ENCODE results near the gene MYO18B. TPM values are rescaled to one million over a fixed set of nuclear protein-coding genes. Genes with fewer than 3 reads are reported as not detected.

The MYO18B gene
- total RNA-seq, 1 donor from 2014 or later, result not detected

- Mint-ChIP-seq H3K27ac (ENCODE audit: unreplicated experiment) (no peak overlapping the region), H3K4me1 (no peaks in the 10 kb centered on the region), H3K4me3 (no peak overlapping the region), H3K27me3 (ENCODE audit: low read depth) (peaks cover 44% of the 10 kb centered on the region), H3K36me3 (ENCODE audit: low read depth) (no peaks in the 10 kb centered on the region), H3K9me3 (no peaks in the 10 kb centered on the region)
- no peak for TF ChIP-seq CTCF (conservative IDR thresholded peaks at IDR 0.05)
- no peak for DNase-seq (ENCODE audit: low read depth, low spot score)
Measured at GRCh38 chr22:25800766-25801165, 58.8 kb downstream of the MYO18B start.

- no peak overlapping the region for H3K27ac Mint-ChIP-seq (ENCODE audit: unreplicated experiment)
- no peaks in the 10 kb centered on the region for H3K4me1 Mint-ChIP-seq
- H3K4me3 Mint-ChIP-seq, result no peak overlapping the region
- TF ChIP-seq CTCF (conservative IDR thresholded peaks at IDR 0.05), result no peak
- H3K36me3 Mint-ChIP-seq (ENCODE audit: low read depth), result no peaks in the 10 kb centered on the region
- no peaks in the 10 kb centered on the region for H3K9me3 Mint-ChIP-seq
- peaks cover 53% of the 10 kb centered on the region for H3K27me3 Mint-ChIP-seq (ENCODE audit: low read depth)
- DNase-seq (ENCODE audit: low read depth, low spot score), result no peak
Measured at GRCh38 chr22:25802018-25802417, 60.0 kb downstream of the MYO18B start.

GRCh38 chr22:25804676-25805075, 62.7 kb downstream of the MYO18B start:
- no peak for DNase-seq (ENCODE audit: low read depth, low spot score)
- Mint-ChIP-seq H3K27me3 (ENCODE audit: low read depth) (peaks cover 67% of the 10 kb centered on the region), H3K36me3 (ENCODE audit: low read depth) (no peaks in the 10 kb centered on the region), H3K4me1 (no peaks in the 10 kb centered on the region), H3K4me3 (no peak overlapping the region), H3K9me3 (no peaks in the 10 kb centered on the region), H3K27ac (ENCODE audit: unreplicated experiment) (no peak overlapping the region)
- TF ChIP-seq CTCF (conservative IDR thresholded peaks at IDR 0.05), result no peak

- Mint-ChIP-seq H3K36me3 (ENCODE audit: low read depth) (no peaks in the 10 kb centered on the region), H3K27ac (ENCODE audit: unreplicated experiment) (no peak overlapping the region)
- no peak for TF ChIP-seq CTCF (conservative IDR thresholded peaks at IDR 0.05)
Measured at GRCh38 chr22:25806579-25806978, 64.6 kb downstream of the MYO18B start.

GRCh38 chr22:25814685-25815084, 72.7 kb downstream of the MYO18B start:
- no peaks in the 10 kb centered on the region for H3K9me3 Mint-ChIP-seq
- DNase-seq (ENCODE audit: low read depth, low spot score), result no peak
- no peak overlapping the region for H3K4me3 Mint-ChIP-seq
- no peaks in the 10 kb centered on the region for H3K4me1 Mint-ChIP-seq
- TF ChIP-seq CTCF (conservative IDR thresholded peaks at IDR 0.05), result no peak
- H3K27me3 Mint-ChIP-seq (ENCODE audit: low read depth), result peaks cover 63% of the 10 kb centered on the region
- no peak overlapping the region for H3K27ac Mint-ChIP-seq (ENCODE audit: unreplicated experiment)
- no peaks in the 10 kb centered on the region for H3K36me3 Mint-ChIP-seq (ENCODE audit: low read depth)

More at GRCh38 chr22:25806579-25806978, 64.6 kb downstream of the MYO18B start:
- H3K4me1 Mint-ChIP-seq, result no peaks in the 10 kb centered on the region
- DNase-seq (ENCODE audit: low read depth, low spot score), result no peak
- H3K9me3 Mint-ChIP-seq, result no peaks in the 10 kb centered on the region
- no peak overlapping the region for H3K4me3 Mint-ChIP-seq
- H3K27me3 Mint-ChIP-seq (ENCODE audit: low read depth), result peaks cover 67% of the 10 kb centered on the region

- TF ChIP-seq CTCF (conservative IDR thresholded peaks at IDR 0.05), result no peak
- Mint-ChIP-seq H3K9me3 (peaks cover 5% of the 10 kb centered on the region), H3K4me3 (no peak overlapping the region), H3K4me1 (no peaks in the 10 kb centered on the region), H3K27ac (ENCODE audit: unreplicated experiment) (no peak overlapping the region), H3K27me3 (ENCODE audit: low read depth) (peaks cover 65% of the 10 kb centered on the region), H3K36me3 (ENCODE audit: low read depth) (no peaks in the 10 kb centered on the region)
- no peak for DNase-seq (ENCODE audit: low read depth, low spot score)
Measured at GRCh38 chr22:25815561-25815960, 73.6 kb downstream of the MYO18B start.
